NB4 (cell line): ENCODE results near the gene ZFX.

ENCODE experiments used
- CTCF ChIP-seq: IDR thresholded peaks from one replicate; pipeline ENCODE4 v1.5.1; 2012; ENCODE audit warnings: low read depth, low read length
- POLR2A ChIP-seq: IDR thresholded peaks from 2 replicates; pipeline ENCODE4 v1.6.1; 2011; ENCODE audit warnings: mild to moderate bottlenecking; ENCODE audit not compliant: insufficient read length; ENCODE audit errors: extremely low read depth

- no peak for TF ChIP-seq CTCF
- no peak for TF ChIP-seq POLR2A
These were observed 48.6 kb downstream of the ZFX start for GRCh38 chrX:24198101-24198500.
